Measurements from ENCODE around the gene ECE1.
"Not testable (repeated sequence)": the region's sequence is repeated elsewhere in the genome, so short reads cannot be mapped to it uniquely, and the experiment has no call there.

The ECE1 gene

DNA sequence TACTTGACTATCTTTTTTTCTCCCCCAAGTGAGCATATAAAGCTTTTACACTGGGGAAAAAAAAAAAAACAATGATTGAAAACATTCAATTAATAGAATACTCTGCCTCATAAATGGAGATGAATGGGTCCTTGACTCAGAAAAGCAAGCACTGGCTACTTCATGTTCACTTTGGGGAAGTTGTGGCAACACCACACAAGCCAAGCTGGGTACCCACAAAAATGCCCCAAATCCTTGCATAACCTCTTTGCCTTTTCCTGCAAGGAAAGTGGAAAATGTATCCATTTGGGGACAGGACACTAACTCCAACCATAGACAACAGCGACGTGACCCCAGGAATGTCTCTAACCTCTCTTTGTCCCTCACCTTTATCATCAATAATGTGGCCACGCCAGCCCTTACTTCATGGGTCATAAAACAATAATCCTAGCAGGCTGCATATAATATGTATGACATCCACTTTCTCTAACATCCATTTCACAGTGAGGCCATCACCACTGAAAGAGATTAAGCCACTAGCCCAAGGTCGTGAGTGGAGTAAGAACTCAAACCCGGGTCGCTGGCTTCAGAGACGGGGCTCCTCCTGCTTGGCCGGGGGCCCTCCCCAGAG, 2.3 kb downstream of the ECE1 start:
- no peak for TF ChIP-seq CTCF (IDR thresholded peaks at IDR 0.05; ENCODE audit: low read depth, low read length)
- DNase-seq (ENCODE audit: extremely low read depth, low read depth): no peak

GRCh38 chr1:21285386-21285785, 4.9 kb downstream of the ECE1 start:
- DNase-seq (ENCODE audit: extremely low read depth, low read depth): not testable (repeated sequence)

GRCh38 chr1:21285055-21285372, 5.2 kb downstream of the ECE1 start:
- no peak for DNase-seq (ENCODE audit: extremely low read depth, low read depth)
- no peak for TF ChIP-seq CTCF (IDR thresholded peaks at IDR 0.05; ENCODE audit: low read depth, low read length)

- TF ChIP-seq CTCF (IDR thresholded peaks at IDR 0.05; ENCODE audit: low read depth, low read length): no peak
- DNase-seq (ENCODE audit: extremely low read depth, low read depth): no peak
These were observed 5.8 kb downstream of the ECE1 start for GRCh38 chr1:21284206-21285054.

DNA sequence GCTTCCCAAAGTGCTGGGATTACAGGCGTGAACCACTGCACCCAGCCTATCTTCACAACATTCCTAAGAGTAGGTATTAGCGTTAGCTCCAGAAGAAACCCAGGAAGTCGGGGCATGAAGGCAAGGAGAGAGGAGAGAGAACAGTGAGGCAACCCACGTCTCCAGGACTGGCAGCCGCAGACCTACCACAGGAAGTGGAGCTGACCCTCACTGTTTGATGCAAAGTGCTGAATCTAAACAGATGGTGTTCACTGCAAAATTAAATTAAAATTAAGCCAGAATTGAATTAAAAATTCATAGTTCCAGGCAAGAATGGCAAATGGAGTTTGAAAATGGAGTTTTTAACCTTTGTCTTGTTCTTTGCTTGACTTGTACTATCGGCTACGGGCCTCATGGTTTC, 6.7 kb downstream of the ECE1 start:
- DNase-seq (ENCODE audit: extremely low read depth, low read depth): no peak
- TF ChIP-seq CTCF (IDR thresholded peaks at IDR 0.05; ENCODE audit: low read depth, low read length): no peak

- DNase-seq (ENCODE audit: extremely low read depth, low read depth): not testable (repeated sequence)
These were observed 8.2 kb downstream of the ECE1 start for GRCh38 chr1:21282020-21282419.

GRCh38 chr1:21280482-21280881, 9.8 kb downstream of the ECE1 start:
- no peak for TF ChIP-seq CTCF (IDR thresholded peaks at IDR 0.05; ENCODE audit: low read depth, low read length)
- no peak for DNase-seq (ENCODE audit: extremely low read depth, low read depth)

DNA sequence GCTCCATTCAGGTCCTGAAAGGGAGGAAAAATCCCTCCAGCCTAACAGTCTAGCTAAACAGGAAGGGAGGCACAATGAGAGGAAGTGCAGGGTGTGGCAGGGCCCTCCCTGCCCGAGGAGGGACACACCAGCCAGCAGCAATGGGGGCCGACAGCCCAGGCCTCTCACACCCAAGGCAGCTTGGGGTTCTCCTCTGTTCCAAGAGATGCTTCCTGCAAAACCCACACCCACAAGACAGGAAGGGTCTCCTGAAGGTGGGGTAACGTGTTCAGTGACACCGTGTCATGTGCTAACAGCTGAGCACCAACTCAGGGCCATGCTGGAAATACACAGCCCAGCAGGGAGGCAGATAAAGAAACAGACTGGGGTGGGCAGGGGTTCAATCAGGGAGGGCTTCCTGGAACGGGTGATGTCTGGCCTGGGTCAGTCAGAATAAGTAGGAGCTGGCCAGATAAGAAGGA, 10.2 kb downstream of the ECE1 start:
- no peak for DNase-seq (ENCODE audit: extremely low read depth, low read depth)
- TF ChIP-seq CTCF (IDR thresholded peaks at IDR 0.05; ENCODE audit: low read depth, low read length): no peak
